NCI-H187 (cell line): ENCODE measurements around the gene TMEM237.

Experiments used
- DNase-seq, 2 experiments: peaks; one replicate each; lab custom pipeline; 2025; lab: John Stamatoyannopoulos, UW

Gene TMEM237

GRCh38 chr2:201642086-201642578, 1.2 kb downstream of the TMEM237 start:
- peak; percentile 45 to 59 for DNase-seq

GRCh38 chr2:201639205-201639604, 4.1 kb downstream of the TMEM237 start:
- no peak for DNase-seq

GRCh38 chr2:201638326-201638725, 5.0 kb downstream of the TMEM237 start:
- no peak for DNase-seq

GRCh38 chr2:201633661-201634249, 9.5 kb downstream of the TMEM237 start:
- no peak for DNase-seq

- DNase-seq: no peak
These were observed 12.3 kb downstream of the TMEM237 start for GRCh38 chr2:201631041-201631440.

GRCh38 chr2:201630577-201630976, 12.7 kb downstream of the TMEM237 start:
- no peak for DNase-seq

- DNase-seq: no peak
These were observed 14.8 kb downstream of the TMEM237 start for GRCh38 chr2:201628545-201628944.

GRCh38 chr2:201622306-201622970, 20.9 kb downstream of the TMEM237 start:
- DNase-seq: no peak

GRCh38 chr2:201621293-201621999, 21.9 kb downstream of the TMEM237 start:
- DNase-seq: no peak

- no peak for DNase-seq
These were observed 24.3 kb downstream of the TMEM237 start for GRCh38 chr2:201618744-201619662.

- no peak for DNase-seq
These were observed 35.3 kb downstream of the TMEM237 start for GRCh38 chr2:201608021-201608420.

- DNase-seq: no peak
These were observed 35.7 kb downstream of the TMEM237 start for GRCh38 chr2:201607568-201607967.

GRCh38 chr2:201600906-201601305, 42.4 kb downstream of the TMEM237 start:
- no peak for DNase-seq

GRCh38 chr2:201597397-201597796, 45.9 kb downstream of the TMEM237 start:
- no peak for DNase-seq

- no peak for DNase-seq
These were observed 62.8 kb downstream of the TMEM237 start for GRCh38 chr2:201580486-201580885.

- no peak for DNase-seq
These were observed 63.8 kb downstream of the TMEM237 start for GRCh38 chr2:201579536-201579935.

GRCh38 chr2:201575971-201576370, 67.3 kb downstream of the TMEM237 start:
- DNase-seq: no peak

- DNase-seq: no peak
These were observed 68.5 kb downstream of the TMEM237 start for GRCh38 chr2:201574766-201575165.

- DNase-seq: no peak
These were observed 70.3 kb downstream of the TMEM237 start for GRCh38 chr2:201572846-201573508.
